Hematopoietic multipotent progenitor cell treated with erythropoietin and hydrocortisone succinate and interleukin-3 and kit ligand, for 6 days (in vitro differentiated cells): ENCODE measurements around the gene TET2.

Experiments
- DNase-seq: peaks from one replicate; pipeline ENCODE4 v3.0.0-alpha.2; 2015

The TET2 gene

DNA sequence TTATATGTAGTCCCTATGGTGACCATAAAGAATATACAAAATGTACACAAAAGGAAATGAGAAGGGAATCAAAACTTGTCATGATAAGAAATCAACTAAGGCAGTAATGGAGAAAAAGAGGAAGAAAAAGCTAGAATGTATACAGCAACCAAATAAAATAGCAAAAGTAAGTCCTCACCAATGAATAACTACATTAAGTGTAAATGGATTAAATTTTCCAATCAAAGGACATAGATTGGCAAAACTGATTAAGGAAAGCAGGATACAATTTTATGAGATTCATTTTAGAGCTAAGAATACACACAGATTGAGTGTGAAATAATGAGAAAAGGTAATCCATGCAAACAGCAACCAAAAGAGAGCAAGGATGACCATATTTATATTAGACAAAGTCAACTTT is 157.4 kb downstream of the TET2 start:
- no peak for DNase-seq

DNA sequence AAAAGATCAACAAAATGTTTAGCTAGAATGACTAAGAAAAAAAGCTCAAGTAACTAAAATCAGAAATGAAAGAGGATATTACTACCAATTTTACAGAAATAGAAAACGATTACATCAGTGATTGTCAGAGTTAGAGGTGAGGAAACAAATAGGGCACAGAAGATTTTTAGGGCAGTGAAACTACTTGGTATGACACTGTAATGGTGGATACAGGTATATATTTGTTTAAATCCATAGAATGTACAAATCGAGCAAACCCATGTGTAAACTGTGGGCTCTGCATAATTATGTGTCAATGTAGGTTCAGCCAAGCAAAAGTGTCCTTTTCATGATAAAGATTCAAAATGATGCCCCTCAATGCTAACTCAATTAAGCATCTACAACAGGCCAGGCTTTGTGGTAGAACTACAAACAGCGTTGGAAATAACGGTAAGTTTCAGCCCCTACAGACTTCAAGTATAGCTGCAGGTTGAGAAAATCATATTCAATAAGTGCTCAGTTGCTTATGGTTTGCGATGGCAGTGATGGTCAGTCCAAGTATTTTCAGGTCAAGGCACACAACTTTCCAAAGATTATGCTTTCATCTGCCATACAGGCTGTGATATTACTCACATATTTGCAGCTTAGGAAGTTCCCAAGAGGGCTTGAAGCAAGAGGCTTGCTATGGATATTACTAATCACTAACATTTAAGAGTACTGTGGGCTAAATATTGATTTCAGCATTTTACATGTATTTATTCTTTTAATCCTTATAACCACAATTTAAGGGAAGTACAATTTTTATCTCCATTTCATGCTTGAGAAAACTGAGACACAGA is 158.6 kb downstream of the TET2 start:
- DNase-seq, result no peak

DNA sequence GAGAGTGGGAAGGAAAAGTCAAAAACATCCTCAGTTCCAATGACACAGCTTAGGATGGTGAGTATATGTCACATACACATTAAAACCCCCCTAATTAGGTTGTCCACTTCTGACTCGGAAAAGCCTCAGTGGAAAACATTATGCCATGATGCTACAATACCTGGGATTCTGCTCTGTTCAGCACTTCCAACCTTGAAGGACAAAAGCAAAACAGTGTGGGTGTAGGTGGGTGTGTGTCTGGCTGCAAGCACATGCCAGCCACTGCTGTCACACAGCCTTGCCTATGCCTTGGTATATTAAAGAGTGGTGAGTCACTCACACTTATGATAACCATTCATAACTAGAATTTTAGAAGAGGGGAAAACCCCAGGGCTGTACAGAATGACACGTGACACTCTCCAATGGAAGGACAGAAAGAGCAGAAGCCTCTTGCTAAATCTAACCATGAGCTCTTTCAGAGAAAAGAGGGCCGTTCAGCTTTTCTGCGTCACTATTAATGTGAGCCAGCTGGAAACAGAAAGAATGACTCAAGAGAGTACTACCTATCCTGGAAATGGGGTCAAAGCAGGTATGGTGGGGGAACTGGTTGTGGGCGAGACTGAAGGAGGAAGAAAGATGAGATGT is 159.6 kb downstream of the TET2 start:
- peak; percentile 30 for DNase-seq

DNA sequence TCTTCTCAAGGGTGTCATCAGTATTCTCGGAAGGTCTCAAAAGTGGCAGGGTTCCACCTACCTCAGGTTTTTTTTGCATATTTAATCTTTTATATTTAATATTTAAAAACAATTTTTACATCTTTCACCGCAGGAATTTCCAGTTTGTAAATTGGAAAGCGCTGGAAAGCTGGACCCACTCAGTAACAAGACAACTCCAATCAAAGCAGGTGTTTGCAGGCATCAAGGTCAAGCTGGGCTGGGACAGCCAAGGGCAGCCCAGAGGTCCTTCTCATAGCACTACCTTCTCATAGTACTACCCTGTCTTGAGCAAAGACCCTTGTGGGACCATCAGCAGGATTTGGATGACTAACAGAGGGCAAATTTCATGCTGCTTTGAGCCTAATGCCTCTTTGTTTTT is 160.1 kb downstream of the TET2 start:
- no peak for DNase-seq

DNA sequence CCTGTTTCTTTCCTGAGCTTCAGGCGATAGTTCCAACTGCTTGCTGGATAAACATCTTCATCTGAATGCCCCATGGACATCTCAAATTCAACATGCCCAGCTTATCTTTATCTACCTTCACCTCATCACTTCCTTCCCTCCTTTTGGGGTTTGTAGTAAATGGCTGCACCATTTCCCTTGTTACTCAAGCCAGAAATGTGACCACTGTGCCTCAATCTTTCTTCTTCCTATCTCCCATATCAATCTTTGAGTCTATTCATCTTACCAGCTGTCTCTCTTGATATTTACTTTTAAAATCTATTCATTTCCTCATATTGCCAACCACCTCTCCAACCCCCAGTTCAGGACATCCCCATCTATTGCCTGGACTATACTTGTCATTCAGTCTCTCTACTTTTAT is 171.8 kb downstream of the TET2 start:
- DNase-seq, result peak; percentile 36

DNA sequence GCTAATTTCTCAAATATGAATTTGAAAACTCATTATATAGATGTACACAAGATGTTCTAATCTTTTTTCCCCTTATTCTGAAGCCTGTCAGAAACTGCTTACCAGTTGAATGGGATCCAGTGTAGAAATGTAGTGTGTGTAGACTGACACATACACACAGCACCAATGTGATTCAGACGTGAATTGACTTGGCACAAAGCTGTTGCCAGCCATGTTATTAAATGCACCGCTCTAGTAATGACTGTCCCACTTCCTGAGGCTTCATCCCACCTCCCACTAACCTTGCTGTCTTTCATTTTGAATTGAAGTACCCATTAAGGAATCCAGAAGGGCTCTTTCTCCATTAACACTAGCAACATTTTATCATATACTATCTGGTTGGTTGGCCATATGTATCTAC is 180.5 kb downstream of the TET2 start:
- DNase-seq, result no peak

DNA sequence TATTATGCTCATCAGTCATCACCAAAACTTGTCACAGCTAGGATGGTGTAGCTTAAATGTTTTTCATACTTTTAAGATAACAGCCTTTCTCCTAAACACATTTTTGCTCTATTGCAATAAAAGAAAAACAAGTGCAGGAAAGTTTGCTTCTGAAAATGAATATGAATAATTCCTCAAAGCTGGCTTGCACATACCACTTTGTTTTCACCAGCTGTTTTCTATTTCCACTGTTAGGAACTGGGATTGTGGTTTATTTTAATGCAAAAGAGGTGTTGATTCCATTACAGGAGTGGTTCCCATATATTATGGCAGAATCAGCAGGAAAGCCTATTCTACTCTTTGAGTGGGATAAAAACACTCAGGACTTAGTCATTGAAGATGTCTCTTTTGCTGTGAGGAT is 181.3 kb downstream of the TET2 start:
- DNase-seq, result no peak

DNA sequence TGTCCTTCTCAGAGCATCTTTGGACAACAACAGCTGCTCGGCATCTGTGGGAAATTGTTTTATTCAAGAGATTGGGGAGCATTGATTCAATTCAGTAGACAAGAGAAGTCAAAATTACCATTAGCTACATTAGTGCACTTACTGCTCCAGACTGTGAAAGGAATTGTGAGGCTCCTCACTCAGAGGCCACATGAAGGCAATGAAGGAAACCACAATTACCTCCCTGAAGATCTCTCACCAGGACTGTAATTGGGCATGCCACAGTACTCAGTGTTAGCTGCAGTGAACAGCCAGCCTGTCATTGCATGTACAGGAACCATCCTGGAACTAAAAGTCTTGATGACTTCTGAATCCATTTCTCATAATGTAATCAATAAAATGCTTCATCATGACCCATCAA is 182.4 kb downstream of the TET2 start:
- DNase-seq, result no peak
